Panc1 (cell line): ENCODE results near the gene DIAPH1. TPM values are rescaled to one million over a fixed set of nuclear protein-coding genes. Genes with fewer than 3 reads are reported as not detected.

Experiments used
- ATAC-seq: fragments of 200-7000 bp; cut with Tn5 transposase; 2 replicates; pipeline ENCODE4 v1.9.1; 2020; ENCODE audit warnings: mild to moderate bottlenecking, moderate library complexity
- BruUV-seq: library from RNA; stranded (reverse); fragments of 400-500 nt; replicated peaks from 2 replicates; lab custom pipeline; 2021; lab: Mats Ljungman, UMichigan
- CTCF ChIA-PET: fragments of 300-600 bp; sonication (Branson Sonifier 250); formaldehyde crosslinking; loops from one replicate; lab custom pipeline; 2022; ENCODE audit warnings: antibody characterized with exemption; lab: Charles Lee
- POLR2A ChIA-PET: fragments of 300-600 bp; sonication (Branson Sonifier 250); formaldehyde crosslinking; loops from one replicate; lab custom pipeline; 2022; ENCODE audit warnings: antibody characterized with exemption; lab: Charles Lee
- DNase-seq: peaks from one replicate; pipeline ENCODE4 v3.0.0-alpha.2; 2010; ENCODE audit warnings: low read depth, low spot score
- H3K27ac ChIP-seq: 2 replicates; pipeline ENCODE4 v1.5.1; 2011; ENCODE audit warnings: mild to moderate bottlenecking, low read length, inconsistent platforms
- H3K27me3 ChIP-seq: fragments of 200-500 bp; sonication (Bioruptor generic); 2 replicates; pipeline ENCODE4 v1.6.0; 2014; ENCODE audit warnings: low read length, inconsistent platforms; ENCODE audit not compliant: control insufficient read depth, insufficient read depth
- H3K36me3 ChIP-seq: fragments of 200-500 bp; sonication (Bioruptor generic); 2 replicates; pipeline ENCODE4 v1.5.1; 2014; ENCODE audit warnings: inconsistent platforms, mild to moderate bottlenecking, low read length, moderate library complexity; ENCODE audit not compliant: control insufficient read depth, insufficient read depth
- H3K4me1 ChIP-seq: 2 replicates; pipeline ENCODE4 v1.5.1; 2011; ENCODE audit warnings: inconsistent platforms, mild to moderate bottlenecking, low read length, moderate library complexity; ENCODE audit not compliant: control insufficient read depth, insufficient read depth
- H3K4me3 ChIP-seq, 2 experiments: 2 replicates each; pipeline ENCODE4 v1.5.1; 2011 to 2012; ENCODE audit warnings: low read depth in 2 of 2, low read length in 2 of 2, mild to moderate bottlenecking in 2 of 2, inconsistent platforms in 1 of 2, moderate library complexity in 1 of 2
- H3K9me3 ChIP-seq: fragments of 200-500 bp; sonication (Bioruptor generic); 2 replicates; pipeline ENCODE4 v1.5.1; 2014; ENCODE audit warnings: low read depth, mild to moderate bottlenecking, inconsistent platforms, low read length, moderate library complexity; ENCODE audit not compliant: control insufficient read depth, insufficient read depth
- CTCF ChIP-seq: fragments of 450-650 bp; IDR thresholded peaks from 2 replicates; pipeline ENCODE4 v1.5.1; 2017; ENCODE audit warnings: mild to moderate bottlenecking
- POLR2AphosphoS5 ChIP-seq: IDR thresholded peaks from 2 replicates; pipeline ENCODE4 v1.6.1; 2012; ENCODE audit warnings: mild to moderate bottlenecking, low read depth, low read length, moderate library complexity
- REST ChIP-seq, 2 experiments: IDR thresholded peaks; 2 replicates each; pipeline ENCODE4 v1.6.1; 2011 to 2012; ENCODE audit warnings: low read depth in 2 of 2, control low read depth in 1 of 2, low read length in 1 of 2, mild to moderate bottlenecking in 1 of 2, moderate library complexity in 1 of 2; ENCODE audit not compliant: insufficient read depth in 1 of 2
- SIN3A ChIP-seq: IDR thresholded peaks from 2 replicates; pipeline ENCODE4 v1.6.1; 2012; ENCODE audit warnings: low read depth, mild to moderate bottlenecking, low read length, moderate library complexity, borderline replicate concordance; ENCODE audit not compliant: insufficient read depth
- TCF7L2 ChIP-seq: IDR thresholded peaks from 2 replicates; pipeline ENCODE4 v1.6.1; 2011; ENCODE audit warnings: mild to moderate bottlenecking, low read depth, low read length, inconsistent platforms
- in situ Hi-C: cut with HindIII; loops from 2 replicates; pipeline ENCODE4 v1.10.0; 2016; ENCODE audit warnings: low sequenced_read_pairs, low pct_unique_long_range_greater_than_20kb
- intact Hi-C: fragments of 100-400 bp; cut with micrococcal nuclease; formaldehyde crosslinking; loops from one replicate; pipeline ENCODE4 v1.10.0; 2022; ENCODE audit not compliant: unreplicated experiment
- total RNA-seq: library from RNA; stranded (reverse); gene quantifications from one replicate; pipeline ENCODE4 v1.2.1, GENCODE V29; 2021; ENCODE audit not compliant: unreplicated experiment

Gene DIAPH1
- total RNA-seq, 1 experiment from 2014 or later: 155 TPM

- in situ Hi-C loops (no loop called here), intact Hi-C loops (no loop called here)
- no TSS peak for BruUV-seq
- ChIA-PET CTCF (interaction anchor here (0.8 kb wide), 1 partner anchor 47 kb away, joined by 6 read pairs; no protein-coding TSS in a partner anchor), POLR2A (no interaction called here)
- no peak overlapping the region for H3K4me3 ChIP-seq
- TF ChIP-seq TCF7L2 (no peak), CTCF (no peak), REST (IDR thresholded peaks at IDR 0.05; ENCODE audit: insufficient read depth in 1 of 2, low read depth in 2 of 2, low read length in 1 of 2) (no peak), SIN3A (no peak), POLR2AphosphoS5 (no peak)
- H3K27me3 ChIP-seq: no peaks in the 10 kb centered on the region
- H3K9me3 ChIP-seq: no peaks in the 10 kb centered on the region
- H3K36me3 ChIP-seq: no peaks in the 10 kb centered on the region; the same call in none of the 2 replicates
- DNase-seq (no peak), ATAC-seq (no peak)
- H3K27ac ChIP-seq: no peak overlapping the region
- peaks cover 15% of the 10 kb centered on the region for H3K4me1 ChIP-seq
Measured at GRCh38 chr5:141638771-141639170, 20.0 kb upstream of the DIAPH1 start.

- Histone ChIP-seq H3K27me3 (no peaks in the 10 kb centered on the region), H3K27ac (peak overlapping the region; percentile 75), H3K9me3 (no peaks in the 10 kb centered on the region), H3K4me1 (peaks cover 15% of the 10 kb centered on the region), H3K36me3 (no peaks in the 10 kb centered on the region; the same call in none of the 2 replicates), H3K4me3 (peak overlapping the region; percentile 84 to 89)
- intact Hi-C loops (no loop called here), in situ Hi-C loops (no loop called here)
- no TSS peak for BruUV-seq
- ChIA-PET POLR2A (no interaction called here), CTCF (no interaction called here)
- no peak for DNase-seq
- peak; percentile 3 for ATAC-seq
- TF ChIP-seq POLR2AphosphoS5: no peak
- TF ChIP-seq REST (IDR thresholded peaks at IDR 0.05; ENCODE audit: insufficient read depth in 1 of 2, low read depth in 2 of 2, low read length in 1 of 2): peak; percentile 92 to 96
- TF ChIP-seq CTCF: peak; percentile 65; the same call in 1 of the 2 replicates
- no peak for TF ChIP-seq SIN3A
- no peak for TF ChIP-seq TCF7L2
Measured at GRCh38 chr5:141637767-141638419, 19.1 kb upstream of the DIAPH1 start.
